Bronchial epithelial cell (primary cell): Measurements from ENCODE around the gene PTPN21. TPM values are rescaled to one million over a fixed set of nuclear protein-coding genes. Genes with fewer than 3 reads are reported as not detected.

ENCODE experiments used
- DNase-seq: peaks from one replicate; pipeline ENCODE4 v3.0.0-alpha.2; 2010; ENCODE audit warnings: low read depth
- FAIRE-seq: peaks from 2 replicates; lab custom pipeline; 2011; peaks lifted over from hg19 to GRCh38; lab: Jason Lieb, UNC
- H3K27me3 ChIP-seq: 2 replicates; pipeline ENCODE4 v1.5.1; 2011; ENCODE audit warnings: low read length; ENCODE audit not compliant: control insufficient read depth, insufficient read depth
- H3K36me3 ChIP-seq: 2 replicates; pipeline ENCODE4 v1.5.1; 2011; ENCODE audit warnings: low read length; ENCODE audit not compliant: control insufficient read depth, insufficient read depth
- H3K4me3 ChIP-seq: 2 replicates; pipeline ENCODE4 v1.5.1; 2011; ENCODE audit warnings: mild to moderate bottlenecking, low read depth, low read length, control low read depth
- CTCF ChIP-seq: IDR thresholded peaks from 2 replicates; pipeline ENCODE4 v1.5.1; 2011; ENCODE audit warnings: mild to moderate bottlenecking, moderate library complexity, low read length, control low read depth, inconsistent platforms; ENCODE audit not compliant: insufficient read depth, severe bottlenecking
- total RNA-seq: library from RNA; depleted of rRNA; stranded (reverse); fragments of >200 nt; gene quantifications from 2 replicates; pipeline ENCODE4 v1.2.1, GENCODE V29; 2014

The PTPN21 gene
- total RNA-seq, 1 donor from 2014 or later, result 7.6 TPM

GRCh38 chr14:88493392-88494185 lies 61.2 kb downstream of the PTPN21 start:
- Histone ChIP-seq H3K4me3 (no peak overlapping the region), H3K27me3 (no peaks in the 10 kb centered on the region), H3K36me3 (peaks cover 7% of the 10 kb centered on the region)
- FAIRE-seq (no peak), DNase-seq (no peak)
- no peak for TF ChIP-seq CTCF

- Histone ChIP-seq H3K36me3 (peaks cover 7% of the 10 kb centered on the region), H3K27me3 (no peaks in the 10 kb centered on the region), H3K4me3 (no peak overlapping the region)
- FAIRE-seq (peak; percentile 36), DNase-seq (peak; percentile 66)
- peak; percentile 77 for TF ChIP-seq CTCF
These were observed 62.3 kb downstream of the PTPN21 start for GRCh38 chr14:88492272-88493089.

- DNase-seq, result no peak
- no peak for TF ChIP-seq CTCF
- FAIRE-seq, result no peak
These were observed 64.6 kb downstream of the PTPN21 start for GRCh38 chr14:88490168-88490567.

GRCh38 chr14:88488897-88489296 lies 65.9 kb downstream of the PTPN21 start:
- Histone ChIP-seq H3K27me3 (no peaks in the 10 kb centered on the region), H3K4me3 (no peak overlapping the region), H3K36me3 (peaks cover 6% of the 10 kb centered on the region)
- no peak for TF ChIP-seq CTCF
- DNase-seq (peak; percentile 72), FAIRE-seq (no peak)

More at GRCh38 chr14:88490168-88490567, 64.6 kb downstream of the PTPN21 start:
- H3K4me3 ChIP-seq, result no peak overlapping the region
- H3K27me3 ChIP-seq, result no peaks in the 10 kb centered on the region
- H3K36me3 ChIP-seq, result peaks cover 5% of the 10 kb centered on the region

GRCh38 chr14:88488081-88488480 lies 66.7 kb downstream of the PTPN21 start:
- H3K36me3 ChIP-seq, result peaks cover 5% of the 10 kb centered on the region
- peak; percentile 81 for DNase-seq
- TF ChIP-seq CTCF, result no peak
- peak; percentile 55 for FAIRE-seq
- no peaks in the 10 kb centered on the region for H3K27me3 ChIP-seq
- no peak overlapping the region for H3K4me3 ChIP-seq
